Skeletal muscle tissue (tissue), 4 donors: ENCODE results near the gene BIK. TPM values are rescaled to one million over a fixed set of nuclear protein-coding genes. Genes with fewer than 3 reads are reported as not detected.

ENCODE experiments used
- H3K27ac ChIP-seq: one replicate; pipeline ENCODE4 v1.7.0; 2013; ENCODE audit warnings: mild to moderate bottlenecking, low read depth, low read length, inconsistent platforms
- H3K27me3 ChIP-seq, 3 donors: one replicate each; pipeline ENCODE4 v1.7.0; 2013; ENCODE audit warnings: low read length in 3 of 3; ENCODE audit not compliant: control insufficient read depth in 3 of 3, insufficient read depth in 3 of 3
- H3K36me3 ChIP-seq, 3 donors: one replicate each; pipeline ENCODE4 v1.7.0; 2013; ENCODE audit warnings: low read length in 3 of 3; ENCODE audit not compliant: control insufficient read depth in 3 of 3, insufficient read depth in 3 of 3
- H3K4me1 ChIP-seq, 3 donors: one replicate each; pipeline ENCODE4 v1.7.0; 2013; ENCODE audit warnings: low read length in 3 of 3, mild to moderate bottlenecking in 3 of 3; ENCODE audit not compliant: control insufficient read depth in 3 of 3, insufficient read depth in 3 of 3
- H3K4me3 ChIP-seq, 3 donors: one replicate each; pipeline ENCODE4 v1.7.0; 2013; ENCODE audit warnings: low read length in 3 of 3
- H3K9ac ChIP-seq, 3 donors: one replicate each; pipeline ENCODE4 v1.7.0; 2013; ENCODE audit warnings: low read length in 3 of 3, mild to moderate bottlenecking in 3 of 3, moderate library complexity in 2 of 3, low read depth in 1 of 3
- H3K9me3 ChIP-seq, 3 donors: one replicate each; pipeline ENCODE4 v1.7.0; 2013; ENCODE audit warnings: low read length in 3 of 3; ENCODE audit not compliant: control insufficient read depth in 3 of 3
- total RNA-seq: library from RNA; depleted of rRNA; stranded (reverse); fragments of >200 nt; gene quantifications from one replicate; pipeline ENCODE4 v1.2.3, GENCODE V29; 2014
- donor health status: Osteomylitis.

Gene BIK
- total RNA-seq, 1 donor from 2014 or later, result 0.52 TPM

GRCh38 chr22:43147821-43148220 is 37.3 kb downstream of the BIK start:
- no peak overlapping the region for H3K4me3 ChIP-seq
- no peaks in the 10 kb centered on the region for H3K36me3 ChIP-seq
- H3K27ac ChIP-seq, result no peak overlapping the region

GRCh38 chr22:43148581-43148980 is 38.0 kb downstream of the BIK start:
- Histone ChIP-seq H3K27me3 (no peaks in the 10 kb centered on the region), H3K4me3 (no peak overlapping the region), H3K9ac (no peak overlapping the region), H3K27ac (no peak overlapping the region), H3K36me3 (no peaks in the 10 kb centered on the region), H3K9me3 (no peaks in the 10 kb centered on the region), H3K4me1 (peaks cover 18 to 20% (median 20%) of the 10 kb centered on the region in 3 donors)

More at GRCh38 chr22:43147821-43148220, 37.3 kb downstream of the BIK start:
- Histone ChIP-seq H3K9ac (no peak overlapping the region), H3K9me3 (no peaks in the 10 kb centered on the region), H3K4me1 (peaks cover 20 to 24% (median 20%) of the 10 kb centered on the region in 3 donors), H3K27me3 (no peaks in the 10 kb centered on the region)

- Histone ChIP-seq H3K9ac (peak overlapping the region; percentile 59 to 75 (median 63)), H3K36me3 (no peaks in the 10 kb centered on the region), H3K9me3 (no peaks in the 10 kb centered on the region), H3K4me1 (peaks cover 17 to 26% (median 20%) of the 10 kb centered on the region in 3 donors), H3K27me3 (no peaks in the 10 kb centered on the region), H3K4me3 (peak overlapping the region; percentile 67 to 76 (median 76)), H3K27ac (peak overlapping the region; percentile 40)
Observed at GRCh38 chr22:43150731-43151206, 40.2 kb downstream of the BIK start.

DNA sequence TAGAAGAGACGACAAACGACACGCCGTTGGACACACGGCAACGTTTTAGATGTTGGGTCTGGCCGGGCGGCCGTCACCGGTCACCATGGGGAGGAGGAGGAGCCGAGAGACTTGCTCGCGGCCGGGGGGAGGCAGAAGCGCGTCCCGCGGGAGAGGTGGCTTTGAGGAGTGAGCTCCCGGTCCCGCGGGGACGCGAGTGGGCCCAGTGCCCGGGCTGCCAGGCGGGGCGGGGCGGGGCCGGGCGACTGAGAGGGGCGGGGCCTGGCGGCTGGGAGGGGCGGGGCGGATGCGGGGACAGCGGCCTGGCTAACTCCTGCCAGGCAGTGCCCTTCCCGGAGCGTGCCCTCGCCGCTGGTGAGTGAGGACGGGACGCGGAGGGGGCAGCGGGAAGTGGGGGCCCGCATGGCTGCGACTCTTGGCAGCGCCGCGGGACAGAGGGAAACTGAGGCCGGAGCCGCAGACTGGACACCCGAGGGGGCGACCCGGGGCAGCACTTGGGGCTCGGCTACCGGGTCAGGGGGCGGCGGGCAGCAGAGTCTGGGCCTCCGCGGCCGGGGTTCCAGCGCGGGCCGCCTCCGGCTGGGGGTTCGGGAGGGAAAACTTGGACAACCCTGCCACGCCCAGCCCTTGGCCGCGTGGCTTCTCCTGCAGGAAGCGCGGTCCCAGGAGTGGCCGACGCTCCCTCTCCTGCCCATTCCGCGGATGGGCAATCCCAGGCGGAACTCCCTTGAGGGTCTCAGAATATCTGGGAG is 40.9 kb downstream of the BIK start, which contains the start of gene TSPO:
Gene TSPO, plus strand, starts transcription at position 309 of the 752 bp plus-strand sequence. CDS start 7,680 bp downstream, outside the sequence.
- peaks cover 17 to 29% (median 20%) of the 10 kb centered on the region in 3 donors for H3K4me1 ChIP-seq
- H3K36me3 ChIP-seq, result no peaks in the 10 kb centered on the region
- peak within 1 kb of the TSS; percentile 76 to 83 (median 83) for H3K9ac ChIP-seq
- H3K27ac ChIP-seq, result peak within 1 kb of the TSS; percentile 66
- H3K9me3 ChIP-seq, result no peaks in the 10 kb centered on the region
- H3K27me3 ChIP-seq, result no peaks in the 10 kb centered on the region
- H3K4me3 ChIP-seq, result peak within 1 kb of the TSS; percentile 76 to 79 (median 76)

GRCh38 chr22:43152003-43152356 is 41.4 kb downstream of the BIK start:
- H3K9ac ChIP-seq, result peak overlapping the region; percentile 76 to 83 (median 83)
- H3K9me3 ChIP-seq, result no peaks in the 10 kb centered on the region
- peaks cover 17 to 29% (median 21%) of the 10 kb centered on the region in 3 donors for H3K4me1 ChIP-seq
- no peaks in the 10 kb centered on the region for H3K27me3 ChIP-seq
- H3K4me3 ChIP-seq, result peak overlapping the region; percentile 76 to 79 (median 76)
- H3K27ac ChIP-seq, result peak overlapping the region; percentile 66
- H3K36me3 ChIP-seq, result no peaks in the 10 kb centered on the region

- H3K4me1 ChIP-seq, result peaks cover 17 to 29% (median 21%) of the 10 kb centered on the region in 3 donors
- no peaks in the 10 kb centered on the region for H3K36me3 ChIP-seq
- H3K27me3 ChIP-seq, result no peaks in the 10 kb centered on the region
- peak overlapping the region; percentile 76 to 83 (median 83) for H3K9ac ChIP-seq
- peak overlapping the region; percentile 66 for H3K27ac ChIP-seq
- H3K9me3 ChIP-seq, result no peaks in the 10 kb centered on the region
- H3K4me3 ChIP-seq, result peak overlapping the region; percentile 76 to 79 (median 76)
Observed at GRCh38 chr22:43152357-43153071, 42.0 kb downstream of the BIK start.

- H3K27me3 ChIP-seq, result no peaks in the 10 kb centered on the region
- no peak overlapping the region for H3K27ac ChIP-seq
- no peaks in the 10 kb centered on the region for H3K9me3 ChIP-seq
- peaks cover 17 to 29% (median 21%) of the 10 kb centered on the region in 3 donors for H3K4me1 ChIP-seq
- no peaks in the 10 kb centered on the region for H3K36me3 ChIP-seq
- H3K4me3 ChIP-seq, result no peak overlapping the region
- H3K9ac ChIP-seq, result no peak overlapping the region
Observed at GRCh38 chr22:43153899-43154298, 43.3 kb downstream of the BIK start.

DNA sequence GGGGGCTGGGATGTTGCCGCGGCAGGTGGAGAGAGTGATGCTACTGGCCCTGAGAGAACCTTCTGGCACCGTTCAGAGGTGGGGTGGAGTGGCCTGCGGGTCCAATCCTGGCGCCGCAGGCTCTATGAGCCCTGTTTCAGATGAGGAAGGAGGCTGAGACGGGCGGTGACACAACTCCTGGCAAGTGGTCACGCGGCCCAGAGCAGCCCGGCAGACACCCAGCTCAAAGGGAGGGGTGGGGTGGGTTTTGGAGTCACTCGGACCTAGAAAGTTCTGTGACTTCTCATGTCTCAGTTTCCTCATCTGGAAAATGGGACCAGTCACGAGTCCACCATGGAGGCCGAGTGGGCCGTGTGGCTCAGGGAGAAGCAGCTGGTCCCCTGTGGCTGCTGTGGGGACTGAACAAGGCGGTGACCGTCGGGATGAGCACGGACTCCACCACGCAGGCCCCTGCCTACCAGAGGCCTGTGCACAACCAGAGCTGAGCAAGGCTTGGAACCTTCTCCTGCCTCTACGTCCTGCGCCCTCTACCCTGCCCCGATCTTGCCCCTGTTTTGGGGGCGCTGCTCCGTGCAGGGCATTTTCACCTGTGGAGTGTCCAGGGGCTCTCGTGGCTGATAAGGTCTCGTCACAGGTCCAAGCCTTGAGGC is 44.5 kb downstream of the BIK start:
- Histone ChIP-seq H3K27me3 (no peaks in the 10 kb centered on the region), H3K27ac (no peak overlapping the region), H3K4me1 (peaks cover 17 to 29% (median 21%) of the 10 kb centered on the region in 3 donors), H3K4me3 (no peak overlapping the region), H3K9ac (no peak overlapping the region), H3K9me3 (no peaks in the 10 kb centered on the region), H3K36me3 (no peaks in the 10 kb centered on the region)

- H3K4me3 ChIP-seq, result no peak overlapping the region
- peaks cover 15 to 25% (median 20%) of the 10 kb centered on the region in 3 donors for H3K4me1 ChIP-seq
- no peak overlapping the region for H3K9ac ChIP-seq
- H3K9me3 ChIP-seq, result no peaks in the 10 kb centered on the region
- H3K27ac ChIP-seq, result no peak overlapping the region
- H3K36me3 ChIP-seq, result peaks cover 0 to 1% (median under 1%) of the 10 kb centered on the region in 3 donors
- H3K27me3 ChIP-seq, result no peaks in the 10 kb centered on the region
Observed at GRCh38 chr22:43155789-43156188, 45.2 kb downstream of the BIK start.
